Measurements from ENCODE around the gene NF2. TPM values are rescaled to one million over a fixed set of nuclear protein-coding genes. Genes with fewer than 3 reads are reported as not detected.
"Not testable (repeated sequence)": the region's sequence is repeated elsewhere in the genome, so short reads cannot be mapped to it uniquely, and the experiment has no call there.

Gene NF2
- total and polyA plus RNA-seq, 2 experiments from 2014 or later, result 62.9 to 111 TPM

DNA sequence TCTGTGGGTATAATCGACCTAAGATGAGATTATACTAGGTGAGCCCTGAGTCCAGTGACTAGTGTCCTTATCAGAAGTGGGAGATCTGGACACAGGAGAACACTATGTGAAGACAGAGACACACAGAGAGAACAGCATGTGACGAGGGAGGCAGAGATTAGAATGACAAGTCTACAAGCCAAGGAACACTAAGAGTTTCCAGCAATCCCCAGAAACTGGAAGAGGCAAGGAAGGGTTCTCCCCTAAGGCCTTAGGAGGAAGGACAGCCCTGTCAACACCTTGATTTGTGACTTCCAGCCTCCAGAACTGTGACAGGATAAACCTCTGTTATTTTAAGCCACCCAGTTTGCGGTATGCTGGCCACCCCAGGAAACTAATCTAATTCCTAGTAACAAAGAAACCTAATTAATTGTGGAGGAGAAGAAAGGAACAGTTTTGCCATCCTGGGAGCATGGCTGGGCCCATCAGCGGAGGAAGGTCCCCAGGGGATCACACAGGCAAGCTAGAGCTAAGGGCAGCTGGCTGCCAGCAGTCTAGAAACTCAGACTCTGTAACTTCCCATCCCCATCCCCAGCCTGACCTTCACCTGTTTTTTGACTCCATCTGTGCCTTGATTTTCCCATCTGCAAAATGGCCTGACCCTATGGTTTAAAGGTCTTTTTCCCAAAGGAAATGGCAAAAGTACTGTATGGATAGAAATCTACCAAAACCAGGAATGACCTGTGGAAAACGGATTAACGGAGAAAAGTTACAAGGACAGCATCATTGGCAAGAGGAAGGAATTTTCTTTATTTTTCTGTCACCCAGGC is 39.6 kb upstream of the NF2 start:
- no peaks in the 10 kb centered on the region for H3F3A ChIP-seq (ENCODE audit: insufficient read depth)

DNA sequence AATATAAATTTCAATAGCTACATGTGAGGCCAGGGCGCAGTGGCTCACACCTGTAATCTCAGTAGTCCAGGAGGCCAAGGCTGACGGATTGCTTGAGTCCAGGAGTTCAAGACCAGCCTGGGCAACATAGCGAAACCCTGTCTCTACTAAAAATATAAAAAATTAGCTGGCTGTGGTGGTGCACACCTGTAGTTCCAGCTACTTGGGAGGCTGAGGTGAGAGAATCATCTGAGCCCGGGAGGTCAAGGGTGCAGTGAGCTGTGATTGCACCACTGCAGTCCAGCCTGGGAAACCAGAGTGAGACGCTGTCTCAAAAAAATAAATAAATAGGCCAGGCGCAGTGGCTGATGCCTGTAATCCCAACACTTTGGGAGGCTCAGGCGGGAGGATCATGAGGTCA is 36.9 kb upstream of the NF2 start:
- H3K79me2 ChIP-seq (ENCODE audit: insufficient read depth); H3K9me3 ChIP-seq (ENCODE audit: low read depth); H3K4me2 ChIP-seq (ENCODE audit: unreplicated experiment); H3K27ac ChIP-seq; in situ Hi-C loops (cut with MboI); DNase-seq; H3F3A ChIP-seq (ENCODE audit: insufficient read depth); H3K9ac ChIP-seq; H3K4me1 ChIP-seq (ENCODE audit: insufficient read depth); H2AFZ ChIP-seq; H3K9me2 ChIP-seq (ENCODE audit: insufficient read depth); H3K27me3 ChIP-seq (replicated peaks; ENCODE audit: insufficient read depth); H4K20me1 ChIP-seq (ENCODE audit: insufficient read depth); H3K4me3 ChIP-seq; H3K36me3 ChIP-seq (ENCODE audit: low read depth): not testable (repeated sequence)
- WGBS, 2 experiments (ENCODE audit: low coverage in 1 of 2, low lambda C conversion rate in 2 of 2, missing lambda C conversion rate in 2 of 2), result 94 to 99% methylated on average over 7 of the region's 7 CpGs

More for the DNA sequence above, 39.6 kb upstream of the NF2 start:
- H4K20me1 ChIP-seq (ENCODE audit: insufficient read depth), result no peaks in the 10 kb centered on the region
- H2AFZ ChIP-seq, result no peak overlapping the region
- H3K9me2 ChIP-seq (ENCODE audit: insufficient read depth), result no peaks in the 10 kb centered on the region
- H3K27me3 ChIP-seq (replicated peaks; ENCODE audit: insufficient read depth), result no peaks in the 10 kb centered on the region
- DNase-seq, result no peak
- no peaks in the 10 kb centered on the region for H3K79me2 ChIP-seq (ENCODE audit: insufficient read depth)
- no peak overlapping the region for H3K9ac ChIP-seq
- H3K4me1 ChIP-seq (ENCODE audit: insufficient read depth), result no peaks in the 10 kb centered on the region
- H3K9me3 ChIP-seq (ENCODE audit: low read depth), result no peaks in the 10 kb centered on the region
- in situ Hi-C loops (cut with MboI), result no loop called here
- 96 to 99% methylated on average over 6 of the region's 6 CpGs for WGBS, 2 experiments (ENCODE audit: low coverage in 1 of 2, low lambda C conversion rate in 2 of 2, missing lambda C conversion rate in 2 of 2)
- no peak overlapping the region for H3K4me3 ChIP-seq
- peaks cover 11% of the 10 kb centered on the region; the same call in 1 of the 2 replicates for H3K36me3 ChIP-seq (ENCODE audit: low read depth)
- TF ChIP-seq EZH2phosphoT487 (IDR thresholded peaks at IDR 0.05; ENCODE audit: insufficient read depth, low read depth) (no peak), EZH2 (IDR thresholded peaks at IDR 0.05; ENCODE audit: insufficient read depth, poor library complexity, severe bottlenecking) (no peak)
- H3K4me2 ChIP-seq (ENCODE audit: unreplicated experiment), result no peak overlapping the region
- H3K27ac ChIP-seq, result no peak overlapping the region

DNA sequence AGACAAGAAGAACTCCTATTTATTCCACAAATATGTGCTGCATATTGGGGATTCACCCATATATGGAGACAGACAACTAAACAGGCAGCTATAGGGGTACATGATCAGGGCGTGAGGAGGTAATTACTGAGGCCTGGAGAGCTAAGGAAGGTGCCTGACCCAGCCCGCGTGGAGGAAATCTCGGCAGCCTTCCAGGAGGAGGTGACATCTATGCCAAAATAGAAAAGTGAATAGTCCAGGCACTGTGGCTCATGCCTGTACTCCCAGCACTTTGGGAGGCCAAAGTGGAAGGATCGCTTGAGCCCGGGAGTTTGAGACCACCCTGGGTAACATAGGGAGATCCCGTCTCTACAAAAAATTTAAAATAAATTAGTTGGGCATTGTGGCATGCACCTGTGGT is 36.1 kb upstream of the NF2 start:
- no peaks in the 10 kb centered on the region for H3K9me3 ChIP-seq (ENCODE audit: low read depth)
- TF ChIP-seq EZH2phosphoT487 (IDR thresholded peaks at IDR 0.05; ENCODE audit: insufficient read depth, low read depth) (no peak), EZH2 (IDR thresholded peaks at IDR 0.05; ENCODE audit: insufficient read depth, poor library complexity, severe bottlenecking) (no peak)
- H4K20me1 ChIP-seq (ENCODE audit: insufficient read depth), result no peaks in the 10 kb centered on the region
- H3K4me3 ChIP-seq, result no peak overlapping the region
- H2AFZ ChIP-seq, result no peak overlapping the region
- no peaks in the 10 kb centered on the region for H3K27me3 ChIP-seq (replicated peaks; ENCODE audit: insufficient read depth)
- H3K27ac ChIP-seq, result no peak overlapping the region
- no peaks in the 10 kb centered on the region for H3K79me2 ChIP-seq (ENCODE audit: insufficient read depth)
- H3K9me2 ChIP-seq (ENCODE audit: insufficient read depth), result no peaks in the 10 kb centered on the region
- H3F3A ChIP-seq (ENCODE audit: insufficient read depth), result no peaks in the 10 kb centered on the region
- H3K36me3 ChIP-seq (ENCODE audit: low read depth), result peaks cover 6% of the 10 kb centered on the region; the same call in 1 of the 2 replicates
- in situ Hi-C loops (cut with MboI), result no loop called here
- H3K9ac ChIP-seq, result no peak overlapping the region
- H3K4me2 ChIP-seq (ENCODE audit: unreplicated experiment), result no peak overlapping the region
- DNase-seq, result no peak
- H3K4me1 ChIP-seq (ENCODE audit: insufficient read depth), result no peaks in the 10 kb centered on the region
- whole genome bisulfite sequencing, 2 experiments (ENCODE audit: low coverage in 1 of 2, low lambda C conversion rate in 2 of 2, missing lambda C conversion rate in 2 of 2), result 67 to 68% methylated on average over 7 of the region's 7 CpGs

DNA sequence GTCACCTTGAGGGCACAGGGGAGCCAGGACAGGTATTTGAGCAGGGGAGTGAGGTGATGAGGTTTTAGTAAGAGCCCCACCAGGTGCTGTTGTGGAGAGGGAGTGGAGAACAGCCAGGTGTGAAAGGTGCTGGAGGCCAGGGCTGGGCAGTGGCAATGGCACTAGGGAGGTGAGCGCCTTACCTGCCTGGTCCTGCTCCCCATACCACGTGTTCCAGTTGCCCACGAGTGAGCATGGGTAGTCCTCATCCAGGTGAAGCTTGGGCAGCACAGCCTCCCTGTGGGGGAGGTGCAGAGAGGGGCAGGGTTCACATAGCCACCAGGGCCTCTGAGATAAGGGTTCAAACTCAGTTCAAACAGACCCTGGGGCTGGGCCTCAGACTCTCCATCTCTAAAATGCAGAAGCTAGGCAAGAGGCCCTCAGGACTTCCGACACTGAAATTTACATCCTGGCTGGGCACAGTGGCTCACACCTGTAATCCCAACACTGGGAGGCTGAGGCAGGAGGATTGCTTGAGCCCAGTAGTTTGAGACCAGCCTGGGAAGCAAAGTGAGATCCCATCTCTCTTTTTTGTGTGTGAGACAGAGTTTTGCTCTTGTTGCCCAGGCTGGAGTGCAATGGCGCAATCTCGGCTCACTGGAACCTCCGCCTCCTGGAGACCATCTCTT is 34.3 kb upstream of the NF2 start:
- no peaks in the 10 kb centered on the region for H3K4me1 ChIP-seq (ENCODE audit: insufficient read depth)
- no peak for DNase-seq
- in situ Hi-C loops (cut with MboI), result no loop called here
- no peak overlapping the region for H3K4me3 ChIP-seq
- H4K20me1 ChIP-seq (ENCODE audit: insufficient read depth), result no peaks in the 10 kb centered on the region
- WGBS, 2 experiments (ENCODE audit: low coverage in 1 of 2, low lambda C conversion rate in 2 of 2, missing lambda C conversion rate in 2 of 2), result 87 to 89% methylated on average over 7 of the region's 7 CpGs
- H3K4me2 ChIP-seq (ENCODE audit: unreplicated experiment), result no peak overlapping the region
- no peak for TF ChIP-seq EZH2phosphoT487 (IDR thresholded peaks at IDR 0.05; ENCODE audit: insufficient read depth, low read depth)
- TF ChIP-seq EZH2 (IDR thresholded peaks at IDR 0.05; ENCODE audit: insufficient read depth, poor library complexity, severe bottlenecking), result no peak
- no peak overlapping the region for H3K27ac ChIP-seq
- no peaks in the 10 kb centered on the region for H3F3A ChIP-seq (ENCODE audit: insufficient read depth)
- no peak overlapping the region for H3K9ac ChIP-seq
- H3K79me2 ChIP-seq (ENCODE audit: insufficient read depth), result no peaks in the 10 kb centered on the region
- no peaks in the 10 kb centered on the region for H3K9me3 ChIP-seq (ENCODE audit: low read depth)
- H3K36me3 ChIP-seq (ENCODE audit: low read depth), result peaks cover 6% of the 10 kb centered on the region; the same call in 1 of the 2 replicates
- H3K9me2 ChIP-seq (ENCODE audit: insufficient read depth), result no peaks in the 10 kb centered on the region
- H3K27me3 ChIP-seq (replicated peaks; ENCODE audit: insufficient read depth), result no peaks in the 10 kb centered on the region
- no peak overlapping the region for H2AFZ ChIP-seq
